ENCODE results near the gene SLC22A31. TPM values are rescaled to one million over a fixed set of nuclear protein-coding genes. Genes with fewer than 3 reads are reported as not detected.

The SLC22A31 gene
- total RNA-seq, 1 experiment from 2014 or later = 53.7 TPM

DNA sequence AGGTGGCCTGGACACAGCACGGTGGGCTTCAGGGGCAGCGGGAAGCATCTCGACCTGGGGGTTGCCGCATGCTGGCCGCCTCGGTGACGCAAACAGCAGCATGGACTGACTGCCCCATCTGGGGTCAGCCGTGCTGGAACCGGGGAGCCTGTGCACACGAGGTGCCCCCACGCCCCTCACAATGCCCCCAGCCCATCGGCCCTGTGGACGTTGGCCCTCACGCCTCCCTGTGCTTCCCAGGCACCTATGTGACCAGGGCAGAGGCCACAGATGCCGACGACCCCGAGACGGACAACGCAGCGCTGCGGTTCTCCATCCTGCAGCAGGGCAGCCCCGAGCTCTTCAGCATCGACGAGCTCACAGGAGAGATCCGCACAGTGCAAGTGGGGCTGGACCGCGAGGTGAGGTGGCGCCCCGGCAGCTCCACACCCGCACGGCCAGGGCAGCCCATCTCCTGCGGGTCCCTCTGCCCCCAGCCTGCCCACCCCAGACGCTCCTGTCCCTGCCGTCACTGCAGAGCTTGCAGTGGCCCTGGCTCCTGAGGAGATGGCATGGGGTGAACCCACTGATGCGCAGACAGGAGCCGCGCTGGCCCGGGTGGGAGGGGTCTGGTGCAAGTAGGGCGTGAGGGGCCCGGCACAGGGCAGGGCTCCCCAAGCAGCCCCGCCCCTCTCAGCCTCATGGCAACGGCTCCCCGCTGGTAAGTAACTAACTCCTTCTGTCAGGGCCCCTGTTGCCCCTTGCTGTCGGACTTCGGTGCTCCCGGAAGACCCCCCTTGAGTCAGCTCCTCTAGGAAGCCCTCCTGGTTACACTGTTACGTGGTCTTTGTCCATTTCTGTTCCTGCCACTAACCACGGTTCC is 15.2 kb downstream of the SLC22A31 start:
- Histone ChIP-seq H3K4me2 (ENCODE audit: low read length) (no peak overlapping the region), H3K4me3 (replicated peaks in 1 of 2; ENCODE audit: low read depth in 1 of 2, low read length in 2 of 2) (no peak overlapping the region), H4K20me1 (ENCODE audit: insufficient read depth) (no peaks in the 10 kb centered on the region), H3K36me3 (ENCODE audit: control insufficient read depth in 1 of 2, insufficient read depth in 2 of 2, low read length in 2 of 2) (no peaks in the 10 kb centered on the region), H3K9me2 (ENCODE audit: insufficient read depth) (no peaks in the 10 kb centered on the region), H2AFZ (ENCODE audit: low read depth, low read length, poor library complexity, severe bottlenecking) (no peak overlapping the region), H3K79me2 (ENCODE audit: insufficient read depth, low read length) (no peaks in the 10 kb centered on the region), H3K4me1 (ENCODE audit: control insufficient read depth in 1 of 2, insufficient read depth in 2 of 2, low read length in 2 of 2) (peaks cover 5 to 22% of the 10 kb centered on the region in 2 experiments; a peak in 3 of 4 replicates), H3K27ac (ENCODE audit: low read depth, low read length) (no peak overlapping the region; the same call in 1 of the 2 replicates), H3K9ac (ENCODE audit: low read length) (no peak overlapping the region), H3K9me3 (ENCODE audit: control insufficient read depth in 1 of 2, insufficient read depth in 1 of 2, low read depth in 1 of 2, low read length in 2 of 2) (no peaks in the 10 kb centered on the region), H3K27me3 (ENCODE audit: insufficient read depth, low read length) (no peaks in the 10 kb centered on the region)
- RAD21 ChIA-PET (ENCODE audit: low non-redundant PET in 1 of 2, low total read pairs in 2 of 2, uncharacterized antibody in 2 of 2, unreplicated experiment in 2 of 2) = no interaction called here
- ATAC-seq (no peak), DNase-seq (ENCODE audit: low read depth, low spot score) (no peak)
- POLR2A ChIA-PET = no interaction called here
- CTCF ChIA-PET = no interaction called here
- no peak for TF ChIP-seq TCF7L2 (IDR thresholded peaks at IDR 0.05; ENCODE audit: borderline replicate concordance, extremely low read depth, insufficient read depth, insufficient read length)
- no peak for TF ChIP-seq POLR2A (IDR thresholded peaks at IDR 0.05; ENCODE audit: borderline replicate concordance, extremely low read depth, insufficient read depth, insufficient read length)
- BruUV-seq (replicated peaks) = no TSS peak
- intact Hi-C loops (cut with micrococcal nuclease) = no loop called here

DNA sequence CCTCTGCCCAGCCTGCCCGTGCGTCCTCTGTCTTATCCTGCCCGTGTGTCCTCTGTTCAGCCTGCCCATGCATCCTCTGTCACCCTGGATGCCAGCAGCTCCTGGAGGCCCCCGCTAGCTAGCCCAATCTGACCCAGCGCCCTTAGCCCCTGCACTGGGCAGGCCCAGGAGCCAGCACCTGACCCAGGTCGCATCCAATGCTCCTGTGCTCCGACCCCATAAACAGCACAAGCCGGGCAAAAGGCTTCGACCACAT is 15.7 kb downstream of the SLC22A31 start:
- Histone ChIP-seq H3K4me3 (replicated peaks in 1 of 2; ENCODE audit: low read depth in 1 of 2, low read length in 2 of 2) (no peak overlapping the region), H3K9me3 (ENCODE audit: control insufficient read depth in 1 of 2, insufficient read depth in 1 of 2, low read depth in 1 of 2, low read length in 2 of 2) (no peaks in the 10 kb centered on the region), H2AFZ (ENCODE audit: low read depth, low read length, poor library complexity, severe bottlenecking) (no peak overlapping the region), H3K79me2 (ENCODE audit: insufficient read depth, low read length) (no peaks in the 10 kb centered on the region), H3K9me2 (ENCODE audit: insufficient read depth) (no peaks in the 10 kb centered on the region), H3K27me3 (ENCODE audit: insufficient read depth, low read length) (no peaks in the 10 kb centered on the region), H3K36me3 (ENCODE audit: control insufficient read depth in 1 of 2, insufficient read depth in 2 of 2, low read length in 2 of 2) (no peaks in the 10 kb centered on the region), H3K27ac (ENCODE audit: low read depth, low read length) (no peak overlapping the region; the same call in 1 of the 2 replicates), H3K4me1 (ENCODE audit: control insufficient read depth in 1 of 2, insufficient read depth in 2 of 2, low read length in 2 of 2) (peaks cover 5 to 22% of the 10 kb centered on the region in 2 experiments; a peak in 3 of 4 replicates), H3K4me2 (ENCODE audit: low read length) (no peak overlapping the region), H3K9ac (ENCODE audit: low read length) (no peak overlapping the region), H4K20me1 (ENCODE audit: insufficient read depth) (no peaks in the 10 kb centered on the region)
- ATAC-seq (no peak), DNase-seq (ENCODE audit: low read depth, low spot score) (no peak)
- intact Hi-C loops (cut with micrococcal nuclease) = no loop called here
- ChIA-PET CTCF (no interaction called here), RAD21 (ENCODE audit: low non-redundant PET in 1 of 2, low total read pairs in 2 of 2, uncharacterized antibody in 2 of 2, unreplicated experiment in 2 of 2) (no interaction called here), POLR2A (no interaction called here)
- no TSS peak for BruUV-seq (replicated peaks)
- TF ChIP-seq CBX3 (IDR thresholded peaks at IDR 0.05; ENCODE audit: low read depth) (no peak), POLR2AphosphoS5 (IDR thresholded peaks at IDR 0.05; ENCODE audit: low read depth, low read length) (no peak), SP1 (IDR thresholded peaks at IDR 0.05; ENCODE audit: low read depth) (no peak), EZH2phosphoT487 (IDR thresholded peaks at IDR 0.05; ENCODE audit: borderline replicate concordance) (no peak), EGR1 (IDR thresholded peaks at IDR 0.05; ENCODE audit: low read depth) (no peak), TCF7L2 (IDR thresholded peaks at IDR 0.05; ENCODE audit: borderline replicate concordance, extremely low read depth, insufficient read depth, insufficient read length) (no peak), JUND (IDR thresholded peaks at IDR 0.05) (no peak), POLR2A (IDR thresholded peaks at IDR 0.05; ENCODE audit: borderline replicate concordance, extremely low read depth, insufficient read depth, insufficient read length) (no peak), ELF1 (IDR thresholded peaks at IDR 0.05; ENCODE audit: borderline replicate concordance, low read depth) (no peak), ZFX (IDR thresholded peaks at IDR 0.05) (no peak), YY1 (IDR thresholded peaks at IDR 0.05; ENCODE audit: extremely low read depth, insufficient replicate concordance, low read depth, low read length) (no peak), SIN3A (IDR thresholded peaks at IDR 0.05; ENCODE audit: low read depth) (no peak)
- TF ChIP-seq, protein P1, sequence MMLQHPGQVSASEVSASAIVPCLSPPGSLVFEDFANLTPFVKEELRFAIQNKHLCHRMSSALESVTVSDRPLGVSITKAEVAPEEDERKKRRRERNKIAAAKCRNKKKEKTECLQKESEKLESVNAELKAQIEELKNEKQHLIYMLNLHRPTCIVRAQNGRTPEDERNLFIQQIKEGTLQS (IDR thresholded peaks at IDR 0.05) = no peak
- TF ChIP-seq, protein P2, sequence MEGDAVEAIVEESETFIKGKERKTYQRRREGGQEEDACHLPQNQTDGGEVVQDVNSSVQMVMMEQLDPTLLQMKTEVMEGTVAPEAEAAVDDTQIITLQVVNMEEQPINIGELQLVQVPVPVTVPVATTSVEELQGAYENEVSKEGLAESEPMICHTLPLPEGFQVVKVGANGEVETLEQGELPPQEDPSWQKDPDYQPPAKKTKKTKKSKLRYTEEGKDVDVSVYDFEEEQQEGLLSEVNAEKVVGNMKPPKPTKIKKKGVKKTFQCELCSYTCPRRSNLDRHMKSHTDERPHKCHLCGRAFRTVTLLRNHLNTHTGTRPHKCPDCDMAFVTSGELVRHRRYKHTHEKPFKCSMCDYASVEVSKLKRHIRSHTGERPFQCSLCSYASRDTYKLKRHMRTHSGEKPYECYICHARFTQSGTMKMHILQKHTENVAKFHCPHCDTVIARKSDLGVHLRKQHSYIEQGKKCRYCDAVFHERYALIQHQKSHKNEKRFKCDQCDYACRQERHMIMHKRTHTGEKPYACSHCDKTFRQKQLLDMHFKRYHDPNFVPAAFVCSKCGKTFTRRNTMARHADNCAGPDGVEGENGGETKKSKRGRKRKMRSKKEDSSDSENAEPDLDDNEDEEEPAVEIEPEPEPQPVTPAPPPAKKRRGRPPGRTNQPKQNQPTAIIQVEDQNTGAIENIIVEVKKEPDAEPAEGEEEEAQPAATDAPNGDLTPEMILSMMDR (IDR thresholded peaks at IDR 0.05 in 2 of 3, conservative IDR thresholded peaks at IDR 0.05 in 1 of 3; ENCODE audit: borderline replicate concordance in 1 of 3, insufficient read depth in 1 of 3, low read depth in 2 of 3, low read length in 2 of 3) = no peak
- TF ChIP-seq, protein P3, sequence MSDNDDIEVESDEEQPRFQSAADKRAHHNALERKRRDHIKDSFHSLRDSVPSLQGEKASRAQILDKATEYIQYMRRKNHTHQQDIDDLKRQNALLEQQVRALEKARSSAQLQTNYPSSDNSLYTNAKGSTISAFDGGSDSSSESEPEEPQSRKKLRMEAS (IDR thresholded peaks at IDR 0.05) = no peak
- TF ChIP-seq, protein P4, sequence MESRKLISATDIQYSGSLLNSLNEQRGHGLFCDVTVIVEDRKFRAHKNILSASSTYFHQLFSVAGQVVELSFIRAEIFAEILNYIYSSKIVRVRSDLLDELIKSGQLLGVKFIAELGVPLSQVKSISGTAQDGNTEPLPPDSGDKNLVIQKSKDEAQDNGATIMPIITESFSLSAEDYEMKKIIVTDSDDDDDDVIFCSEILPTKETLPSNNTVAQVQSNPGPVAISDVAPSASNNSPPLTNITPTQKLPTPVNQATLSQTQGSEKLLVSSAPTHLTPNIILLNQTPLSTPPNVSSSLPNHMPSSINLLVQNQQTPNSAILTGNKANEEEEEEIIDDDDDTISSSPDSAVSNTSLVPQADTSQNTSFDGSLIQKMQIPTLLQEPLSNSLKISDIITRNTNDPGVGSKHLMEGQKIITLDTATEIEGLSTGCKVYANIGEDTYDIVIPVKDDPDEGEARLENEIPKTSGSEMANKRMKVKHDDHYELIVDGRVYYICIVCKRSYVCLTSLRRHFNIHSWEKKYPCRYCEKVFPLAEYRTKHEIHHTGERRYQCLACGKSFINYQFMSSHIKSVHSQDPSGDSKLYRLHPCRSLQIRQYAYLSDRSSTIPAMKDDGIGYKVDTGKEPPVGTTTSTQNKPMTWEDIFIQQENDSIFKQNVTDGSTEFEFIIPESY (IDR thresholded peaks at IDR 0.05; ENCODE audit: extremely low read depth, insufficient replicate concordance, low read length) = no peak

Measured in HCT116 (cell line).